Activated B cell treated with CpG ODN at 0.5 μM for 24 hours (primary cell): Measurements from ENCODE around the gene PRMT9. TPM values are rescaled to one million over a fixed set of nuclear protein-coding genes. Genes with fewer than 3 reads are reported as not detected.

ENCODE experiments used
- ATAC-seq: fragments of 200-7000 bp; cut with Tn5 transposase; one replicate; pipeline ENCODE4 v1.10.0; 2021; ENCODE audit warnings: low read depth, mild to moderate bottlenecking, moderate library complexity
- CTCF ChIA-PET: fragments of 350-600 bp; sonication (Branson Sonifier 250); formaldehyde crosslinking; loops from one replicate; lab custom pipeline; 2021; ENCODE audit warnings: antibody characterized with exemption; lab: Charles Lee
- POLR2A ChIA-PET: fragments of 350-600 bp; sonication (Branson Sonifier 250); formaldehyde crosslinking; loops from one replicate; lab custom pipeline; 2021; ENCODE audit warnings: antibody characterized with exemption; lab: Charles Lee
- DNase-seq: peaks from one replicate; pipeline ENCODE4 v3.0.0; 2022
- H3K27ac Mint-ChIP-seq: one replicate; pipeline ENCODE4 v1.8.0; 2020; ENCODE audit warnings: mixed read lengths
- H3K27me3 Mint-ChIP-seq: one replicate; pipeline ENCODE4 v1.8.0; 2021; ENCODE audit warnings: mixed read lengths
- H3K36me3 Mint-ChIP-seq: one replicate; pipeline ENCODE4 v1.8.0; 2021; ENCODE audit warnings: low read depth, mixed read lengths
- H3K4me1 Mint-ChIP-seq: one replicate; pipeline ENCODE4 v1.8.0; 2021; ENCODE audit warnings: mixed read lengths
- H3K4me3 Mint-ChIP-seq: one replicate; pipeline ENCODE4 v1.8.0; 2020; ENCODE audit warnings: mild to moderate bottlenecking, mixed read lengths
- H3K9me3 Mint-ChIP-seq: one replicate; pipeline ENCODE4 v1.8.0; 2020; ENCODE audit warnings: mixed read lengths
- intact Hi-C: fragments of 100-400 bp; cut with micrococcal nuclease; formaldehyde crosslinking; loops from one replicate; pipeline ENCODE4 v1.15.1; 2024
- total RNA-seq: library from RNA; stranded (reverse); gene quantifications from 2 replicates; pipeline ENCODE4 v1.2.3, GENCODE V29; 2022
- TF ChIP-seq, protein P1 (sequence below): fragments of 200-600 bp; IDR thresholded peaks from one replicate; pipeline ENCODE4 v1.8.0; 2022; ENCODE audit warnings: antibody characterized with exemption, mild to moderate bottlenecking

The PRMT9 gene
- total RNA-seq, 1 donor from 2014 or later = 7.4 TPM

- Mint-ChIP-seq H3K27me3 (peaks cover 9% of the 10 kb centered on the region), H3K9me3 (no peaks in the 10 kb centered on the region), H3K27ac (no peak overlapping the region), H3K4me3 (no peak overlapping the region), H3K4me1 (peaks cover 6% of the 10 kb centered on the region), H3K36me3 (peaks cover 3% of the 10 kb centered on the region)
- no peak for DNase-seq
- TF ChIP-seq, protein P1, sequence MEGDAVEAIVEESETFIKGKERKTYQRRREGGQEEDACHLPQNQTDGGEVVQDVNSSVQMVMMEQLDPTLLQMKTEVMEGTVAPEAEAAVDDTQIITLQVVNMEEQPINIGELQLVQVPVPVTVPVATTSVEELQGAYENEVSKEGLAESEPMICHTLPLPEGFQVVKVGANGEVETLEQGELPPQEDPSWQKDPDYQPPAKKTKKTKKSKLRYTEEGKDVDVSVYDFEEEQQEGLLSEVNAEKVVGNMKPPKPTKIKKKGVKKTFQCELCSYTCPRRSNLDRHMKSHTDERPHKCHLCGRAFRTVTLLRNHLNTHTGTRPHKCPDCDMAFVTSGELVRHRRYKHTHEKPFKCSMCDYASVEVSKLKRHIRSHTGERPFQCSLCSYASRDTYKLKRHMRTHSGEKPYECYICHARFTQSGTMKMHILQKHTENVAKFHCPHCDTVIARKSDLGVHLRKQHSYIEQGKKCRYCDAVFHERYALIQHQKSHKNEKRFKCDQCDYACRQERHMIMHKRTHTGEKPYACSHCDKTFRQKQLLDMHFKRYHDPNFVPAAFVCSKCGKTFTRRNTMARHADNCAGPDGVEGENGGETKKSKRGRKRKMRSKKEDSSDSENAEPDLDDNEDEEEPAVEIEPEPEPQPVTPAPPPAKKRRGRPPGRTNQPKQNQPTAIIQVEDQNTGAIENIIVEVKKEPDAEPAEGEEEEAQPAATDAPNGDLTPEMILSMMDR = no peak
- intact Hi-C loops = no loop called here
- no peak for ATAC-seq
- ChIA-PET CTCF (interaction anchor here (1.4 kb wide), 1 partner anchor 139 kb away, joined by 4 read pairs; no protein-coding TSS in a partner anchor), POLR2A (no interaction called here)
These were observed 43.6 kb upstream of the PRMT9 start for GRCh38 chr4:147727476-147728028.

DNA sequence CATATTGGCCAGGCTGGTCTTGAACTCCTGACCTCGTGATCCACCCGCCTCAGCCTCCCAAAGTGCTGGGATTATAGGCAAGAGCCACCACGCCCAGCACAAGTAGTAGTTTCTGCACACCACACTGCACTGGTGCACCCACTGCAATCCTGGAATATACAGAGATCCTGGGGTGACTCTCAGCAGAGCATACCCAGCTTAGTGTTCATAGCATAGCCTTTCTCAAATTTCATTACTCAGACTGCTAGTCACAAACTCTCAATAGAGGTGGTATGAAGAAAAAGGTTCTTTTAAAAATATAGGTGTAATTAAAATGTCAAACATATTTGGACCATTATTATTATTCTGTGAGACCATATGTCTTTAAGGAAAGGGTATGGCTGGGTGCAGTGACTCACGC, 41.7 kb upstream of the PRMT9 start:
- Mint-ChIP-seq H3K9me3 (no peaks in the 10 kb centered on the region), H3K27me3 (peaks cover 8% of the 10 kb centered on the region), H3K27ac (no peak overlapping the region), H3K4me3 (no peak overlapping the region), H3K4me1 (no peaks in the 10 kb centered on the region), H3K36me3 (no peaks in the 10 kb centered on the region)
- DNase-seq (no peak), ATAC-seq (no peak)
- TF ChIP-seq, protein P1 = no peak
- POLR2A ChIA-PET = no interaction called here
- CTCF ChIA-PET = no interaction called here
- intact Hi-C loops = no loop called here

DNA sequence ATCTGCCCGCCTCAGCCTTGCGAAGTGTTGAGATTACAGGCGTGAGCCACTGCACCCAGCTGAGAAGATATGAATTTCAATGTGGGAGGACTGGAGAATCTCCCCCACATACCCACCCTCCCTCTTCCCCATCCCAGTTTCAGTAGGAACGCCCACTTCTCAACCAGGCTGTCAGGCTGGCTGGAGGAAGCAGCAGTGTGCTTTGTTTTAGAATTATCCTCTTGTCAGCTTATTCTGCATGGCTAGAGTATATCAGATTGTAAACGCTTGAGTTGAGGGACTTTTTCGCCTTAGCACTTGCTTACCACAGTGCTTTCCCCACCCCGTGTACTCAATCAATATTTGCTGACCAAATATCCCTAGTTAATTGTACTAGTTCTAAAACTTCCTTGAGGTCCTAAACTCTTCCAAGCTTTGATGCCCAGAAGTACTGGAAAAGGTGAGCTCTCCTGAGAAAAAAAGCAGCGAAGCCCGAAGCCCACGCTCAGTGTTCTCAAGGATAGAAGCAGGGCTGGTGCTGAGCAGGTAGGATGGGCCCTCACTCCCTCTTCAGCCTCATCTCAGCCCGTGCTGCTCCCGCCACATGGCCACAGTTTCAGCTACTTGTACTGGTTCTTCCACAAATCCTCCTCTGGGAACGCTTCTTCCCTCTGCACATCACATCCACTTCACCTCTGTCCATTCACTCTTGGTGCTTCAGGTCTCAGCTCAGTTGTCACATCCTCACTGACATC, 40.7 kb upstream of the PRMT9 start:
- TF ChIP-seq, protein P1 = no peak
- DNase-seq (no peak), ATAC-seq (no peak)
- H3K9me3 Mint-ChIP-seq = no peaks in the 10 kb centered on the region
- ChIA-PET POLR2A (no interaction called here), CTCF (no interaction called here)
- no peak overlapping the region for H3K27ac Mint-ChIP-seq
- no peaks in the 10 kb centered on the region for H3K4me1 Mint-ChIP-seq
- H3K27me3 Mint-ChIP-seq = peaks cover 8% of the 10 kb centered on the region
- no peaks in the 10 kb centered on the region for H3K36me3 Mint-ChIP-seq
- no peak overlapping the region for H3K4me3 Mint-ChIP-seq
- intact Hi-C loops = no loop called here

GRCh38 chr4:147723326-147723725, 39.4 kb upstream of the PRMT9 start:
- Mint-ChIP-seq H3K4me1 (no peaks in the 10 kb centered on the region), H3K27ac (no peak overlapping the region), H3K27me3 (peaks cover 8% of the 10 kb centered on the region), H3K9me3 (no peaks in the 10 kb centered on the region), H3K4me3 (no peak overlapping the region), H3K36me3 (no peaks in the 10 kb centered on the region)
- ChIA-PET POLR2A (no interaction called here), CTCF (no interaction called here)
- ATAC-seq (no peak), DNase-seq (no peak)
- TF ChIP-seq, protein P1 = no peak
- intact Hi-C loops = no loop called here

- ATAC-seq = no peak
- POLR2A ChIA-PET = no interaction called here
- H3K36me3 Mint-ChIP-seq = no peaks in the 10 kb centered on the region
- H3K27ac Mint-ChIP-seq = no peak overlapping the region
- no peaks in the 10 kb centered on the region for H3K9me3 Mint-ChIP-seq
- DNase-seq = no peak
- CTCF ChIA-PET = no interaction called here
- no peaks in the 10 kb centered on the region for H3K4me1 Mint-ChIP-seq
- intact Hi-C loops = no loop called here
- H3K27me3 Mint-ChIP-seq = peaks cover 1% of the 10 kb centered on the region
- TF ChIP-seq, protein P1 = no peak
- no peak overlapping the region for H3K4me3 Mint-ChIP-seq
These were observed 33.9 kb upstream of the PRMT9 start for GRCh38 chr4:147717878-147718277.
